Hepatocyte (in vitro differentiated cells): ENCODE measurements around the gene ASGR1.
"Not testable (repeated sequence)": the region's sequence is repeated elsewhere in the genome, so short reads cannot be mapped to it uniquely, and the experiment has no call there.

Experiments used
- CTCF ChIP-seq: fragments of 200-600 bp; sonication (generic); IDR thresholded peaks from 2 replicates; pipeline ENCODE4 v1.5.1; 2016; ENCODE audit warnings: antibody characterized with exemption, mild to moderate bottlenecking; ENCODE audit not compliant: poor library complexity
- EZH2 ChIP-seq: fragments of 200-600 bp; sonication (generic); IDR thresholded peaks from 2 replicates; pipeline ENCODE4 v1.6.1; 2016; ENCODE audit warnings: antibody characterized with exemption, mild to moderate bottlenecking, borderline replicate concordance

GRCh38 chr17:7126386-7126785, 52.8 kb downstream of the ASGR1 start:
- TF ChIP-seq CTCF, EZH2: not testable (repeated sequence)
